Measurements from ENCODE around the gene CTIF. TPM values are rescaled to one million over a fixed set of nuclear protein-coding genes. Genes with fewer than 3 reads are reported as not detected.

Gene CTIF
- polyA plus RNA-seq, 1 donor from 2014 or later: 50.2 TPM

- H4K20me1 ChIP-seq (ENCODE audit: insufficient read depth): no peaks in the 10 kb centered on the region
- no peaks in the 10 kb centered on the region for H3K36me3 ChIP-seq (ENCODE audit: insufficient read depth, low read length)
- H3K4me2 ChIP-seq (ENCODE audit: low read length): no peak overlapping the region
- H2AFZ ChIP-seq (ENCODE audit: low read depth, low read length): no peak overlapping the region
- no peaks in the 10 kb centered on the region for H3K79me2 ChIP-seq (replicated peaks; ENCODE audit: insufficient read depth, low read length)
- no peaks in the 10 kb centered on the region for H3K27me3 ChIP-seq (ENCODE audit: insufficient read depth, low read depth, low read length)
- H3K4me3 ChIP-seq (ENCODE audit: low read length): no peak overlapping the region
- no peak overlapping the region for H3K9ac ChIP-seq (ENCODE audit: low read length)
- no peaks in the 10 kb centered on the region for H3F3A ChIP-seq (ENCODE audit: insufficient read depth, low read length, poor library complexity, severe bottlenecking)
- H3K9me3 ChIP-seq (ENCODE audit: low read length): no peaks in the 10 kb centered on the region
- H3K9me2 ChIP-seq (ENCODE audit: insufficient read depth, low read length): no peaks in the 10 kb centered on the region
- TF ChIP-seq TAF1 (IDR thresholded peaks at IDR 0.05; ENCODE audit: low read depth): no peak
- TF ChIP-seq RAD21 (conservative IDR thresholded peaks at IDR 0.05): no peak
- no peak for TF ChIP-seq CTCF (IDR thresholded peaks at IDR 0.05; ENCODE audit: poor library complexity, severe bottlenecking)
- TF ChIP-seq MXI1 (conservative IDR thresholded peaks at IDR 0.05; ENCODE audit: poor library complexity, severe bottlenecking): no peak
- no peak for TF ChIP-seq EZH2 (IDR thresholded peaks at IDR 0.05; ENCODE audit: borderline replicate concordance, insufficient read depth, low read length, poor library complexity, severe bottlenecking)
- no peak for TF ChIP-seq EP300 (conservative IDR thresholded peaks at IDR 0.05; ENCODE audit: poor library complexity, severe bottlenecking)
- no peak overlapping the region for H3K27ac ChIP-seq (ENCODE audit: low read length)
These were observed 300.3 kb downstream of the CTIF start for GRCh38 chr18:48838921-48839818.

GRCh38 chr18:48839819-48840490 is 301.1 kb downstream of the CTIF start:
- TF ChIP-seq MXI1 (conservative IDR thresholded peaks at IDR 0.05; ENCODE audit: poor library complexity, severe bottlenecking) (no peak), SMC3 (conservative IDR thresholded peaks at IDR 0.05; ENCODE audit: poor library complexity) (no peak), TAF1 (IDR thresholded peaks at IDR 0.05; ENCODE audit: low read depth) (no peak), POLR2AphosphoS5 (IDR thresholded peaks at IDR 0.05) (no peak), EP300 (conservative IDR thresholded peaks at IDR 0.05; ENCODE audit: poor library complexity, severe bottlenecking) (no peak), RAD21 (conservative IDR thresholded peaks at IDR 0.05) (no peak), EZH2 (IDR thresholded peaks at IDR 0.05; ENCODE audit: borderline replicate concordance, insufficient read depth, low read length, poor library complexity, severe bottlenecking) (no peak), REST (IDR thresholded peaks at IDR 0.05; ENCODE audit: borderline replicate concordance) (no peak), CTCF (IDR thresholded peaks at IDR 0.05; ENCODE audit: poor library complexity, severe bottlenecking) (no peak)
- no peaks in the 10 kb centered on the region for H3K9me3 ChIP-seq (ENCODE audit: low read length)
- H3K27me3 ChIP-seq (ENCODE audit: insufficient read depth, low read depth, low read length): no peaks in the 10 kb centered on the region
- no peaks in the 10 kb centered on the region for H3F3A ChIP-seq (ENCODE audit: insufficient read depth, low read length, poor library complexity, severe bottlenecking)
- no peak overlapping the region for H2AFZ ChIP-seq (ENCODE audit: low read depth, low read length)
- H3K27ac ChIP-seq (ENCODE audit: low read length): no peak overlapping the region
- no peak overlapping the region for H3K9ac ChIP-seq (ENCODE audit: low read length)
- no peaks in the 10 kb centered on the region for H4K20me1 ChIP-seq (ENCODE audit: insufficient read depth)
- H3K9me2 ChIP-seq (ENCODE audit: insufficient read depth, low read length): no peaks in the 10 kb centered on the region
- H3K4me3 ChIP-seq (ENCODE audit: low read length): no peak overlapping the region
- H3K36me3 ChIP-seq (ENCODE audit: insufficient read depth, low read length): no peaks in the 10 kb centered on the region
- H3K4me2 ChIP-seq (ENCODE audit: low read length): no peak overlapping the region
- no peaks in the 10 kb centered on the region for H3K79me2 ChIP-seq (replicated peaks; ENCODE audit: insufficient read depth, low read length)

Measured in neural cell (in vitro differentiated cells).